Mucosa of descending colon (tissue), 3 donors: Measurements from ENCODE around the gene RTEL1. TPM values are rescaled to one million over a fixed set of nuclear protein-coding genes. Genes with fewer than 3 reads are reported as not detected.

Source experiments
- ATAC-seq: fragments of 200-7000 bp; cut with Tn5 transposase; one replicate; pipeline ENCODE4 v1.9.1; 2020; ENCODE audit warnings: mild to moderate bottlenecking, moderate library complexity
- DNase-seq, 3 donors: peaks; one replicate each; pipeline ENCODE4 v3.0.0-alpha.2; 2020
- H3K36me3 ChIP-seq: fragments of 200-600 bp; one replicate; pipeline ENCODE4 v1.8.0; 2021; ENCODE audit warnings: low read depth, mild to moderate bottlenecking
- H3K4me1 ChIP-seq: fragments of 200-600 bp; one replicate; pipeline ENCODE4 v1.8.0; 2021; ENCODE audit warnings: low read depth, mild to moderate bottlenecking
- H3K4me3 ChIP-seq: fragments of 200-600 bp; one replicate; pipeline ENCODE4 v1.8.0; 2021; ENCODE audit warnings: mild to moderate bottlenecking
- H3K9me3 ChIP-seq: fragments of 200-600 bp; one replicate; pipeline ENCODE4 v1.8.0; 2021; ENCODE audit warnings: mild to moderate bottlenecking
- CTCF ChIP-seq: fragments of 200-600 bp; IDR thresholded peaks from one replicate; pipeline ENCODE4 v1.8.0; 2022; ENCODE audit warnings: antibody characterized with exemption, mild to moderate bottlenecking
- intact Hi-C, 2 donors: fragments of 100-400 bp; cut with DNase I in 1 of 2; cut with micrococcal nuclease in 1 of 2; formaldehyde crosslinking; loops; one replicate each; pipeline versions ENCODE4 v1.11.0 to v1.11.1; 2022; cut with DNase I, micrococcal nuclease
- total RNA-seq, 3 donors: library from RNA; stranded (reverse); fragmentation: NEBNext Ultra II Directional in 2 of 3; extraction: Animal tissue kit (Norgen Biotek cat#: 25700) in 2 of 3; gene quantifications; one replicate each; pipeline versions ENCODE4 v1.2.1 to v1.2.4, GENCODE V29; 2021 to 2023
- donor health status: DM: no; HTN: no; CAD: no; lungs with moderate emphysema.
- donor health status: DM: no; HTN: no; CAD: no.
- donor health status: DM: no; HTN: yes; CAD: no.

RTEL1 gene
- total RNA-seq, 3 donors from 2014 or later = 23.5 to 42.8 (median 34.2) TPM

- Histone ChIP-seq H3K4me1 (peaks cover 43% of the 10 kb centered on the region), H3K4me3 (no peak overlapping the region), H3K36me3 (no peaks in the 10 kb centered on the region), H3K9me3 (no peaks in the 10 kb centered on the region)
- TF ChIP-seq CTCF = no peak
- intact Hi-C loops = no loop called here
- DNase-seq (peak; percentile 43 to 78 (median 71)), ATAC-seq (peak; percentile 10)
These were observed 80.0 kb downstream of the RTEL1 start for GRCh38 chr20:63737945-63738686.

GRCh38 chr20:63738687-63739129 lies 80.6 kb downstream of the RTEL1 start:
- Histone ChIP-seq H3K9me3 (no peaks in the 10 kb centered on the region), H3K4me1 (peaks cover 43% of the 10 kb centered on the region), H3K4me3 (no peak overlapping the region), H3K36me3 (peaks cover under 1% of the 10 kb centered on the region)
- intact Hi-C loops = no loop called here
- no peak for TF ChIP-seq CTCF
- ATAC-seq (peak; percentile 49), DNase-seq (peak; percentile 77 to 88 (median 86))

- intact Hi-C loops = no loop called here
- TF ChIP-seq CTCF = no peak
- ATAC-seq (peak; percentile 73), DNase-seq (peak; percentile 82 to 90 (median 87))
- Histone ChIP-seq H3K4me1 (peaks cover 43% of the 10 kb centered on the region), H3K36me3 (peaks cover 3% of the 10 kb centered on the region), H3K4me3 (peak within 1 kb of the TSS; percentile 11), H3K9me3 (no peaks in the 10 kb centered on the region)
These were observed 81.3 kb downstream of the RTEL1 start, which contains the start of gene SLC2A4RG for GRCh38 chr20:63739130-63740069. TSS of gene SLC2A4RG (plus strand) at chr20:63739776. CDS start at chr20:63739913, 137 bp downstream.

GRCh38 chr20:63740070-63740626 lies 82.0 kb downstream of the RTEL1 start:
- DNase-seq (peak; percentile 49 to 78 (median 75)), ATAC-seq (peak; percentile 16)
- no peak for TF ChIP-seq CTCF
- H3K36me3 ChIP-seq = peaks cover 3% of the 10 kb centered on the region
- intact Hi-C loops = no loop called here
- no peaks in the 10 kb centered on the region for H3K9me3 ChIP-seq
- H3K4me1 ChIP-seq = peaks cover 43% of the 10 kb centered on the region
- H3K4me3 ChIP-seq = peak overlapping the region; percentile 11

- peak; percentile 63 for ATAC-seq
- no peak for TF ChIP-seq CTCF
- DNase-seq = peak; percentile 92 to 94 (median 93)
- no peaks in the 10 kb centered on the region for H3K9me3 ChIP-seq
- peaks cover 3% of the 10 kb centered on the region for H3K36me3 ChIP-seq
- peaks cover 40% of the 10 kb centered on the region for H3K4me1 ChIP-seq
- intact Hi-C loops = no loop called here
- H3K4me3 ChIP-seq = peak overlapping the region; percentile 11
These were observed 82.7 kb downstream of the RTEL1 start for GRCh38 chr20:63740627-63741353.
